Activated CD8-positive, alpha-beta memory T cell treated with anti-CD3 and anti-CD28 coated beads for 36 hours (primary cell): ENCODE data around the gene TUT1. TPM values are rescaled to one million over a fixed set of nuclear protein-coding genes. Genes with fewer than 3 reads are reported as not detected.
"Not testable (repeated sequence)": the region's sequence is repeated elsewhere in the genome, so short reads cannot be mapped to it uniquely, and the experiment has no call there.

Experiments
- CTCF ChIA-PET: fragments of 350-600 bp; sonication (Branson Sonifier 250); formaldehyde crosslinking; loops from one replicate; lab custom pipeline; 2021; ENCODE audit warnings: antibody characterized with exemption; lab: Charles Lee
- POLR2A ChIA-PET: fragments of 350-600 bp; sonication (Branson Sonifier 250); formaldehyde crosslinking; loops from one replicate; lab custom pipeline; 2021; ENCODE audit warnings: antibody characterized with exemption; lab: Charles Lee
- total RNA-seq, 2 experiments: library from RNA; stranded (reverse); gene quantifications; one replicate each; pipeline ENCODE4 v1.2.3, GENCODE V29; 2021

TUT1 gene, protein sequence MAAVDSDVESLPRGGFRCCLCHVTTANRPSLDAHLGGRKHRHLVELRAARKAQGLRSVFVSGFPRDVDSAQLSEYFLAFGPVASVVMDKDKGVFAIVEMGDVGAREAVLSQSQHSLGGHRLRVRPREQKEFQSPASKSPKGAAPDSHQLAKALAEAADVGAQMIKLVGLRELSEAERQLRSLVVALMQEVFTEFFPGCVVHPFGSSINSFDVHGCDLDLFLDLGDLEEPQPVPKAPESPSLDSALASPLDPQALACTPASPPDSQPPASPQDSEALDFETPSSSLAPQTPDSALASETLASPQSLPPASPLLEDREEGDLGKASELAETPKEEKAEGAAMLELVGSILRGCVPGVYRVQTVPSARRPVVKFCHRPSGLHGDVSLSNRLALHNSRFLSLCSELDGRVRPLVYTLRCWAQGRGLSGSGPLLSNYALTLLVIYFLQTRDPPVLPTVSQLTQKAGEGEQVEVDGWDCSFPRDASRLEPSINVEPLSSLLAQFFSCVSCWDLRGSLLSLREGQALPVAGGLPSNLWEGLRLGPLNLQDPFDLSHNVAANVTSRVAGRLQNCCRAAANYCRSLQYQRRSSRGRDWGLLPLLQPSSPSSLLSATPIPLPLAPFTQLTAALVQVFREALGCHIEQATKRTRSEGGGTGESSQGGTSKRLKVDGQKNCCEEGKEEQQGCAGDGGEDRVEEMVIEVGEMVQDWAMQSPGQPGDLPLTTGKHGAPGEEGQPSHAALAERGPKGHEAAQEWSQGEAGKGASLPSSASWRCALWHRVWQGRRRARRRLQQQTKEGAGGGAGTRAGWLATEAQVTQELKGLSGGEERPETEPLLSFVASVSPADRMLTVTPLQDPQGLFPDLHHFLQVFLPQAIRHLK
- total RNA-seq = 10 to 100 TPM; 30.9 to 33.0 TPM

GRCh38 chr11:62591448-62592145 is at the start of gene TUT1:
TSS of gene TUT1 (minus strand) at chr11:62591523. CDS start at chr11:62591485, 38 bp downstream.
- POLR2A ChIA-PET = interaction anchor here (0.6 to 3.2 kb wide), 26 partner anchors 9 to 265 kb away, joined by 3 to 44 read pairs (median 6); partner anchors contain the start of genes B3GAT3, C11orf98, CSKMT and EEF1G

DNA sequence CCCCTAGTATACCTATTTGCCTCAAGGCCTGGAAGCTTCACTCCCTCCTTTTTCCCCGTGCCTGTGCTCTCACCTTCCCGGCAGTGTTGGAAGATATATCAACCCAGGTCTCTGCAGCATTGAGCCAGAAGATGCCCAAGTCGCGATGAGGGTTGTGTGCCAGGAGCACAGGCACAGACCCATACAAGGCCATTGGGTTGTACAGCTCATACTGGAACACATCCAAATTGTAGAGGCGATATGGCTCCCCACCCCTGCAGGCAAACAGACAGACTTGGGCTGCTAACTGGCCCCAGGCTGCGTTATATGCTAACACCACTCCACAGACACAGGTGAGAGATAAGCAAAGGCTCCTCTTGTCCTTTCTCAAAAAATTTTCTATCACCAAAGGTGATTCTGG is 41.2 kb upstream of the TUT1 start:
- CTCF ChIA-PET = interaction anchor here (2.5 kb wide), 1 partner anchor 9 kb away, joined by 10 read pairs; no protein-coding TSS in a partner anchor
- POLR2A ChIA-PET = no interaction called here

More at GRCh38 chr11:62591448-62592145, at the start of gene TUT1:
- CTCF ChIA-PET = interaction anchor here (0.5 to 3.5 kb wide), 22 partner anchors 8 to 190 kb away, joined by 3 to 46 read pairs (median 4); partner anchors contain the start of genes B3GAT3, C11orf98, CSKMT and EML3

DNA sequence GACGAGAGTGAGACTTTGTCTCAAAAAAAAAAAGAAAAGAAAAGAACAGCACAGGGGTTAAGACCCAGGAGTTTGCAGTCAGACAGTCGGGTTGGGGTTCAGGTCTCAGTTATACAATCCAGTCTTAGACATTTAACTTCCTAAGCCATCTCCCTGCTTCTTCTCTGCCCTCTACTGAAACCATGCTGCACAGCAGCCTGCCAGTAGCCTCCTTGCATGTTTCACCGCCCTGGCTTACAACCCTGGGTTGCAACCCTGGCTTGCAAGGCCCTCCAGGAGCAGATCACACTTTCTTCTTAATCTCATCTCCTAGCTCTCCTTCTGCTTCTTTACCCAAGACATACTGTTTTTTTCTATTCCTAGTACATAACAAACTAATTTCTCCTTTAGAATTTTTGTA is 36.4 kb upstream of the TUT1 start:
- ChIA-PET CTCF (interaction anchor here (1.0 kb wide), 1 partner anchor 17 kb away, joined by 3 read pairs; no protein-coding TSS in a partner anchor), POLR2A (no interaction called here)

- ChIA-PET POLR2A (interaction anchor here (0.7 to 2.1 kb wide), 12 partner anchors 9 to 166 kb away, joined by 3 to 13 read pairs (median 4); partner anchors contain the start of genes C11orf98, CSKMT, EEF1G and EML3), CTCF (interaction anchor here (0.6 to 2.4 kb wide), 7 partner anchors 9 to 239 kb away, joined by 3 to 10 read pairs (median 5); partner anchors contain the start of genes ROM1 and TUT1)
Observed at GRCh38 chr11:62622476-62623089, 31.3 kb upstream of the TUT1 start.

DNA sequence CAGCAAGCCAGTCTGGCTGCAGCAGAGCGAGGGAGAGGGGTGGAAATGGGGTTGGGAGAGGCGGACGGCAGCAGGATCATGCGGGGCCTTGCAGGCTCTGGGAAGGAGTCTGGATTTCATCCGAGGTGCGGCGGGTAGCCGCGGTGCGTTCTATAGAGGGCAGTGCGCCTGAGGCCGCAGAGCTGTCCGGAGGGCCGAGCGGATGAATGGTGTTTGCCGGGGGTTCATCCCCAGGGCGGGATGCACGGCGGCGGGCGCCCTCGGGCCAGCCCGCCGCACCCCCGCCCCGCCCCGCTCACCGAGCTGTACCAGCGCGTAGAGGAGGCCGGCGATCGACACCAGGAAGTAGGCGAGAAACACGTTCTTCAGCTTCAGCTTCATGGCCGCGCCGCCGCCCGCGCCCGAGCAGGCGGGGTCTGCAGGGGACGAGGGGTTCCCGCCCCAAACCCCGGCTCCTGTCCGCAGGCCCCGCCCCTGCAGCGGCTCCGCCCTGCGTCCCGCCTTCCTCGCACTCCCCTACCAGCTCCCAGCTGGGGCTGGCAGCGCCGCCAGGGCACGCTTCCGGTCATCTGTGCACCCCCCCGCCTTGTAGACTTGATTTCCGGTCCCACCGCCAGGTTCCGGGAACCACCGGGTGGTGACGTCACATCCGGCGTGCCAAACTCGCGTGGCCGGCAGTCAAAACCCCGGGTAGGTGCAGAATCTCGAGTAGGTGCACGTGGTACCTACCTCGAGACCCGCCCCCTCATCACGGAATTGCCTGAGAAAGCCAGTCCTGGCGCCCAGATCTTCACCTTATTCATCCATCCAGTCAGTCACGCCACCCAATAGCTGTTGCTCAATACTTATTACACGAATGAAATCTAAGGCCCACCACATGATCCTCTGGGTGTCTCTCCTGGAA is 30.5 kb upstream of the TUT1 start, which contains the start of gene B3GAT3:
Gene B3GAT3, minus strand, starts transcription at position 420 of the 904 bp plus-strand sequence. Its CDS starts 39 bp downstream, at position 381.
- POLR2A ChIA-PET = interaction anchor here (0.6 to 2.1 kb wide), 19 partner anchors 9 to 167 kb away, joined by 3 to 13 read pairs (median 5); partner anchors contain the start of genes C11orf98, CSKMT, EEF1G and EML3
- CTCF ChIA-PET = interaction anchor here (0.6 to 2.4 kb wide), 9 partner anchors 8 to 72 kb away, joined by 3 to 10 read pairs (median 5); partner anchors contain the start of genes C11orf98, CSKMT, INTS5 and LBHD1

DNA sequence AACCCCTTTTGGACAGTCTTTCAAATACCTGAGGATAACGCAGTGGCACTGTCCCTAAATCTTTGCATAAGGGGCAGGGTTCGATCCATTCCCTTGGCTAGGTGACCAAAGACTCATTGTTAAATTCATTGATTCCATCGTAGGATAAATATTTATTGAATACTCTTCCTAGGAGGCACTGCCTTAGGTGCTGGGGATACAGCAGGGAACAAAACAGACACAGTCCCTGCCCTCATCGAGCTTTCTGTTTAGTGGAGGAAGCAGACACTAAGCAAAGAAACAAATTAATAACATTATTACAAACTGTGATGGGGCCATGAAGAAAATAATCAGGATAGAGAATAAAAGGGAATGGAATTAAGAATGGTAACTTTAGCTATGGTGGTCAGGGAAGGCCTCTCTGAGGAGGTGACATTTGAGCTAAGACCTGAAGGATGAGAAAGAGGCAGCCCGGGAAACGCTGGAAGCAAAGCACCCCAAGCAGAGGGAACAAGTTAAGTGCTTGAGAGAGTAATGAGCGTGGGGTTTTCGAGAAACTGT is 29.8 kb upstream of the TUT1 start:
- POLR2A ChIA-PET = interaction anchor here (0.6 to 2.1 kb wide), 13 partner anchors 8 to 263 kb away, joined by 3 to 13 read pairs (median 7); partner anchors contain the start of genes C11orf98, CSKMT, EML3 and GANAB
- CTCF ChIA-PET = interaction anchor here (1.0 to 2.4 kb wide), 6 partner anchors 8 to 51 kb away, joined by 3 to 10 read pairs (median 4); partner anchors contain the start of genes C11orf98, CSKMT, INTS5 and LBHD1

- POLR2A ChIA-PET = not testable (repeated sequence)
- CTCF ChIA-PET = interaction anchor here (0.9 to 1.6 kb wide), 4 partner anchors 24 to 170 kb away, joined by 3 read pairs; partner anchors contain the start of genes C11orf98, CSKMT and TMEM179B
Observed at GRCh38 chr11:62616957-62617356, 25.6 kb upstream of the TUT1 start.

GRCh38 chr11:62615521-62615920 is 24.2 kb upstream of the TUT1 start:
- ChIA-PET POLR2A (interaction anchor here (0.6 to 0.7 kb wide), 2 partner anchors 16 to 108 kb away, joined by 3 read pairs; no protein-coding TSS in a partner anchor), CTCF (interaction anchor here (0.6 to 1.6 kb wide), 3 partner anchors 27 to 172 kb away, joined by 3 read pairs; partner anchors contain the start of gene TMEM179B)

- ChIA-PET POLR2A (no interaction called here), CTCF (no interaction called here)
Observed at GRCh38 chr11:62614275-62614674, 23.0 kb upstream of the TUT1 start.

DNA sequence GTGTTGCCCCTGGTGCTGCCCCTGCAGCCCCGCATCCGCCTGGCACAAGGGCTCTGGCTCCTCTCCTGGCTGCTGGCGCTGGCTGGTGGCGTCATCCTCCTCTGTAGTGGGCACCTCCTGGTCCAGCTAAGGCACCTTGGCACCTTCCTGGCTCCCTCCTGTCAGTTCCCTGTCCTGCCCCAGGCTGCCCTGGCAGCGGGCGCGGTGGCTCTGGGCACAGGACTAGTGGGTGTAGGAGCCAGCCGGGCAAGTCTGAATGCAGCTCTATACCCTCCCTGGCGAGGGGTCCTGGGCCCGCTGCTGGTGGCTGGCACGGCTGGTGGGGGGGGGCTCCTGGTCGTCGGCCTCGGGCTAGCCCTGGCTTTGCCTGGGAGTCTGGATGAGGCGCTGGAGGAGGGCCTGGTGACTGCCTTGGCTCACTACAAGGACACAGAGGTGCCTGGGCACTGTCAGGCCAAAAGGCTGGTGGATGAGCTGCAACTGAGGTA is 22.0 kb upstream of the TUT1 start:
- ChIA-PET CTCF (interaction anchor here (0.8 to 6.1 kb wide), 4 partner anchors 8 to 40 kb away, joined by 4 to 46 read pairs (median 4); partner anchors contain the start of genes B3GAT3, INTS5 and TUT1), POLR2A (interaction anchor here (0.6 to 4.0 kb wide), 4 partner anchors 8 to 52 kb away, joined by 3 to 12 read pairs (median 4); partner anchors contain the start of genes B3GAT3, C11orf98, CSKMT and EEF1G)

DNA sequence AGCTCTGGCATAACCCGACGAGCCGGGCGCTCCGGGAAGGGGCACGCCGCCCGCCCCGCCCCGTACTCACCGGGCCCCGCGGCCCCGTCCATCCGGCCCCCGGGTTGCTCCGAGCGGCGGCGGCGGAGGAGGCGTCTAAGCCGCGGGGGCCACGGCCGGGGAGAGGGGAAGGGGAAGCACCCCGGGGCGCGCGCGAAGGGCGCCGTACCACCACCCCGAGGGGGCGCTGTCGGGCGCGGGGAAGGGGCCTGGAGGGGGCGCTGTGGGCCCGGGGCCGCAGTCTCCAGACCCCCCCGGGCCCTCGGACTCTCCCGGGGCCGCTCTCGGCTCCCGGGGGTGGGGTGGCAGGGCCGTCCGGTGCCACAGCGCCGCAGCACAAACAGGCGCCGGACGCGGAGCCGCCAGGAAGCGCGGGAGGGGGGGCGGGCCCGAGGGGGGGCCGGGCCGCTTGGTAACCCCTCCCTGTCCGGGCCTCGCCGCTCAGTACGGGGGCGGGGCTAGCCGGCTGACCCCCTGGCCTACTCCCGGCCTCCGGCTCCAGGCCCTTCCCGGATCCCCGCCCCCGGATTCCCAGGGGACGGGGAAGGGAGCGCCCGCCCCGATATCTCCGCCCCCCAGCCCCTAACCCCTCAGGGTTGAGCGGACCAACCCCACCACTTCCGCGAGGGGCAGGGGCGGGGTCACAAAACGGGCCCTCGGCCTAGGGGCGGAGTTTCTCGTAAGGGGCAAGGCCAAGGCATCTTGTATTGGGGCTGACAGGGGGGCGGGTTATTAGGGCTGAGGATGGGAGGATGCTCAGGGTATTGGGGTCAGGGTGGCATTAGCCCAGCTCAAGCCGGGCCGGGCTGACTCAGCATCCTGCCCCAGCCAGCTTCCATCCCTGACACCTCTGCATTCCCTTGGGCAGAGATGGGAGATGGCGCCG is 21.3 kb upstream of the TUT1 start, which contains the start of the genes EML3 and ROM1:
Gene EML3, minus strand, starts transcription at position 410 of the 925 bp plus-strand sequence. Its CDS starts 318 bp downstream, at position 92.
Gene ROM1, plus strand, starts transcription at position 892 of the 925 bp plus-strand sequence. Its CDS starts 25 bp downstream, at position 917.
- POLR2A ChIA-PET = interaction anchor here (0.6 to 4.0 kb wide), 8 partner anchors 8 to 186 kb away, joined by 3 to 14 read pairs (median 4); partner anchors contain the start of genes B3GAT3, C11orf98, CSKMT and EEF1G
- CTCF ChIA-PET = interaction anchor here (0.5 to 6.1 kb wide), 16 partner anchors 9 to 1126 kb away, joined by 3 to 46 read pairs (median 4); partner anchors contain the start of genes B3GAT3, INTS5, LBHD1 and MTA2

DNA sequence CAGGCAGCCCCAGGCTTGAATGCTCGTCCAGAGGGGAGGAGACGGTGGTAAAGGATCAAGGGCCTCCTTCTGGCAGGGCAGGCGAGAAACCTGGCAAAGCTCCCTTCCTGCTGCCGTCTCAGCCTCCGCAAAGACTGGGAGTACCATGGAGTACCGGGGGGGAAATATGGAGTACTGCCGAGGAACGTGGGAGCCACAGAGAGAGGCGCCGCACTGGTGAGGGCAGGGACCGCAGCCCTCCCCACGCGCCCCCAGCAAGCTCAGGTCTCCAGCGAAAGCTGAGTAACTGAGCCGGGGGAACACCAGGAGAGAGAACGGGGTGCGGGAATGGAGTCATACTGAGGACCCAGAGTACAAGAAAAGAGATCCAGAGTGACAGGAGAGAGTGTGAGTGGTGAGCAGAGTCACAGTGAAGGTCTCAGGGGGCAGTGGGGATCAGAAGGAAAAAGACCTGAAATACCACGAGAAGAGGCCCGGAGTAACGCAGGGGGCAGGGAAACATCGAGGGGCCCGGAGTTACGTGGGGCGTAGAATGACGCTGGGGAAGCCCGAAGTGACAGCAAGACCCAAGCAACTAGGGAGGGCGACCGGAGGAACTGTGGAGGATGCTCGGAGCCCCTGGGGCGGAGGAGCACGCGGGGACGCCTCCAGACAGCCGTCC is 20.5 kb upstream of the TUT1 start:
- CTCF ChIA-PET = interaction anchor here (0.5 to 6.1 kb wide), 14 partner anchors 10 to 184 kb away, joined by 3 to 46 read pairs (median 4); partner anchors contain the start of genes B3GAT3, LBHD1, MTA2 and TUT1
- POLR2A ChIA-PET = interaction anchor here (0.6 to 4.0 kb wide), 7 partner anchors 9 to 185 kb away, joined by 3 to 14 read pairs (median 4); partner anchors contain the start of genes C11orf98, CSKMT, EEF1G and MTA2
